ENCODE data around the gene ARL3. TPM values are rescaled to one million over a fixed set of nuclear protein-coding genes. Genes with fewer than 3 reads are reported as not detected.

ARL3 gene
- total and polyA plus RNA-seq, 4 experiments from 2014 or later = 3.7 to 7.3 (median 4.9) TPM

GRCh38 chr10:102675011-102675665 is 39.1 kb downstream of the ARL3 start:
- no peaks in the 10 kb centered on the region for H3K27me3 Mint-ChIP-seq
- Histone ChIP-seq H3K4me1 (ENCODE audit: insufficient read depth, low read length) (peaks cover 48% of the 10 kb centered on the region), H3K27me3 (ENCODE audit: insufficient read depth, low read length) (no peaks in the 10 kb centered on the region), H3K27ac (ENCODE audit: low read depth, low read length) (peak overlapping the region; percentile 57), H3K4me3 (ENCODE audit: low read length in 2 of 2) (no peak overlapping the region), H3K9me3 (ENCODE audit: control insufficient read depth in 1 of 2, low read length in 2 of 2) (no peaks in the 10 kb centered on the region), H3K36me3 (ENCODE audit: insufficient read depth, low read length) (no peaks in the 10 kb centered on the region)
- DNase-seq = no peak
- CTCF ChIA-PET (ENCODE audit: partially characterized antibody) = interaction anchor here (0.7 to 4.2 kb wide), 12 partner anchors 10 to 173 kb away, joined by 3 to 44 read pairs (median 4); partner anchors contain the start of genes ACTR1A, ARL3, SFXN2 and TRIM8
- intact Hi-C loops (cut with micrococcal nuclease) = no loop called here
- H3K9me3 Mint-ChIP-seq = peaks cover 0 to 2% (median 0%) of the 10 kb centered on the region in 8 donors
- H3K36me3 Mint-ChIP-seq = no peaks in the 10 kb centered on the region
- H3K27ac Mint-ChIP-seq = peak overlapping the region; percentile 86 to 98 (median 94)
- POLR2A ChIA-PET (ENCODE audit: partially characterized antibody) = interaction anchor here (0.7 to 13.6 kb wide), 7 partner anchors 15 to 173 kb away, joined by 3 to 431 read pairs (median 4); partner anchors contain the start of genes ACTR1A, ARL3, SFXN2 and TRIM8
- H3K4me1 Mint-ChIP-seq = peaks cover 28 to 61% (median 43%) of the 10 kb centered on the region in 4 donors
- H3K4me3 Mint-ChIP-seq = peak overlapping the region; percentile 76 to 93 (median 82)

GRCh38 chr10:102674566-102674965 is 39.6 kb downstream of the ARL3 start:
- H3K4me1 ChIP-seq (ENCODE audit: insufficient read depth, low read length) = peaks cover 54% of the 10 kb centered on the region

GRCh38 chr10:102673819-102674511 is 40.2 kb downstream of the ARL3 start:
- H3K27ac ChIP-seq (ENCODE audit: low read depth, low read length) = peak overlapping the region; percentile 57
- peak; percentile 87 to 92 (median 88) for DNase-seq
- H3K4me1 Mint-ChIP-seq = peaks cover 28 to 73% (median 46%) of the 10 kb centered on the region in 4 donors
- H3K36me3 ChIP-seq (ENCODE audit: insufficient read depth, low read length) = no peaks in the 10 kb centered on the region
- no peaks in the 10 kb centered on the region for H3K9me3 ChIP-seq (ENCODE audit: control insufficient read depth in 1 of 2, low read length in 2 of 2)
- intact Hi-C loops (cut with micrococcal nuclease) = loop anchor here (1.0 kb wide), 5 partner anchors 13 to 171 kb away; partner anchors contain the start of genes ARL3, SFXN2 and SUFU
- no peaks in the 10 kb centered on the region for H3K27me3 ChIP-seq (ENCODE audit: insufficient read depth, low read length)
- H3K27ac Mint-ChIP-seq = peak overlapping the region; percentile 86 to 98 (median 94)
- H3K4me3 Mint-ChIP-seq = peak overlapping the region; percentile 76 to 93 (median 82)
- no peaks in the 10 kb centered on the region for H3K36me3 Mint-ChIP-seq
- peaks cover 0 to 2% (median 0%) of the 10 kb centered on the region in 8 donors for H3K9me3 Mint-ChIP-seq
- ChIA-PET CTCF (ENCODE audit: partially characterized antibody) (interaction anchor here (1.2 to 4.2 kb wide), 9 partner anchors 9 to 171 kb away, joined by 3 to 44 read pairs (median 5); partner anchors contain the start of genes ACTR1A, ARL3, SFXN2 and TRIM8), POLR2A (ENCODE audit: partially characterized antibody) (interaction anchor here (0.8 to 13.6 kb wide), 8 partner anchors 20 to 171 kb away, joined by 3 to 431 read pairs (median 4); partner anchors contain the start of genes ACTR1A, ARL3, SFXN2 and TRIM8)
- peaks cover 60% of the 10 kb centered on the region for H3K4me1 ChIP-seq (ENCODE audit: insufficient read depth, low read length)
- no peaks in the 10 kb centered on the region for H3K27me3 Mint-ChIP-seq
- peak overlapping the region; percentile 49 to 52 for H3K4me3 ChIP-seq (ENCODE audit: low read length in 2 of 2)

More at GRCh38 chr10:102674566-102674965, 39.6 kb downstream of the ARL3 start:
- H3K27ac ChIP-seq (ENCODE audit: low read depth, low read length) = peak overlapping the region; percentile 57
- H3K4me3 Mint-ChIP-seq = peak overlapping the region; percentile 76 to 93 (median 82)
- no peaks in the 10 kb centered on the region for H3K27me3 ChIP-seq (ENCODE audit: insufficient read depth, low read length)
- H3K27ac Mint-ChIP-seq = peak overlapping the region; percentile 86 to 98 (median 94)
- no peaks in the 10 kb centered on the region for H3K36me3 ChIP-seq (ENCODE audit: insufficient read depth, low read length)
- peak overlapping the region; percentile 49 to 52 for H3K4me3 ChIP-seq (ENCODE audit: low read length in 2 of 2)
- CTCF ChIA-PET (ENCODE audit: partially characterized antibody) = interaction anchor here (1.1 to 4.2 kb wide), 10 partner anchors 9 to 172 kb away, joined by 3 to 44 read pairs (median 5); partner anchors contain the start of genes ACTR1A, ARL3, SFXN2 and TRIM8
- H3K36me3 Mint-ChIP-seq = no peaks in the 10 kb centered on the region
- intact Hi-C loops (cut with micrococcal nuclease) = loop anchor here (1.0 kb wide), 5 partner anchors 13 to 171 kb away; partner anchors contain the start of genes ARL3, SFXN2 and SUFU
- peak in 1 of 5 donors; percentile 49 for DNase-seq
- POLR2A ChIA-PET (ENCODE audit: partially characterized antibody) = interaction anchor here (0.8 to 13.6 kb wide), 7 partner anchors 20 to 172 kb away, joined by 3 to 431 read pairs (median 4); partner anchors contain the start of genes ACTR1A, ARL3, SFXN2 and TRIM8
- H3K27me3 Mint-ChIP-seq = no peaks in the 10 kb centered on the region
- no peaks in the 10 kb centered on the region for H3K9me3 ChIP-seq (ENCODE audit: control insufficient read depth in 1 of 2, low read length in 2 of 2)
- peaks cover 28 to 67% (median 45%) of the 10 kb centered on the region in 4 donors for H3K4me1 Mint-ChIP-seq
- peaks cover 0 to 2% (median 0%) of the 10 kb centered on the region in 8 donors for H3K9me3 Mint-ChIP-seq

- ChIA-PET POLR2A (ENCODE audit: partially characterized antibody) (interaction anchor here (1.0 to 13.6 kb wide), 6 partner anchors 19 to 62 kb away, joined by 3 to 431 read pairs (median 18); partner anchors contain the start of genes ARL3, SFXN2 and TRIM8), CTCF (ENCODE audit: partially characterized antibody) (interaction anchor here (1.2 to 4.2 kb wide), 7 partner anchors 8 to 41 kb away, joined by 3 to 44 read pairs (median 7); partner anchors contain the start of genes ARL3, SFXN2 and TRIM8)
- Mint-ChIP-seq H3K4me1 (peaks cover 28 to 76% (median 45%) of the 10 kb centered on the region in 4 donors), H3K36me3 (no peaks in the 10 kb centered on the region), H3K27me3 (no peaks in the 10 kb centered on the region), H3K4me3 (peak overlapping the region; percentile 76 to 93 (median 82)), H3K9me3 (peaks cover 0 to 2% (median 0%) of the 10 kb centered on the region in 8 donors), H3K27ac (peak overlapping the region; percentile 86 to 98 (median 94))
- DNase-seq = no peak
- intact Hi-C loops (cut with micrococcal nuclease) = no loop called here
- Histone ChIP-seq H3K36me3 (ENCODE audit: insufficient read depth, low read length) (no peaks in the 10 kb centered on the region), H3K27ac (ENCODE audit: low read depth, low read length) (peak overlapping the region; percentile 57), H3K4me1 (ENCODE audit: insufficient read depth, low read length) (peaks cover 66% of the 10 kb centered on the region), H3K4me3 (ENCODE audit: low read length in 2 of 2) (no peak overlapping the region), H3K9me3 (ENCODE audit: control insufficient read depth in 1 of 2, low read length in 2 of 2) (no peaks in the 10 kb centered on the region), H3K27me3 (ENCODE audit: insufficient read depth, low read length) (no peaks in the 10 kb centered on the region)
Measured at GRCh38 chr10:102673236-102673818, 40.9 kb downstream of the ARL3 start.

GRCh38 chr10:102670871-102671434 is 43.2 kb downstream of the ARL3 start:
- Histone ChIP-seq H3K27ac (ENCODE audit: low read depth, low read length) (no peak overlapping the region), H3K36me3 (ENCODE audit: insufficient read depth, low read length) (no peaks in the 10 kb centered on the region), H3K9me3 (ENCODE audit: control insufficient read depth in 1 of 2, low read length in 2 of 2) (no peaks in the 10 kb centered on the region), H3K27me3 (ENCODE audit: insufficient read depth, low read length) (no peaks in the 10 kb centered on the region), H3K4me3 (ENCODE audit: low read length in 2 of 2) (no peak overlapping the region), H3K4me1 (ENCODE audit: insufficient read depth, low read length) (peaks cover 64% of the 10 kb centered on the region)
- POLR2A ChIA-PET (ENCODE audit: partially characterized antibody) = interaction anchor here (2.1 to 13.6 kb wide), 3 partner anchors 16 to 43 kb away, joined by 9 to 431 read pairs (median 10); partner anchors contain the start of genes ARL3, SFXN2 and TRIM8
- CTCF ChIA-PET (ENCODE audit: partially characterized antibody) = interaction anchor here (0.7 to 4.4 kb wide), 9 partner anchors 8 to 63 kb away, joined by 3 to 39 read pairs (median 9); partner anchors contain the start of genes ARL3, SFXN2 and TRIM8
- no peak for DNase-seq
- Mint-ChIP-seq H3K9me3 (peaks cover 0 to 2% (median 0%) of the 10 kb centered on the region in 8 donors), H3K4me3 (no peak overlapping the region), H3K27ac (peak overlapping the region in 4 of 7 donors; percentile 9 to 35 (median 27)), H3K27me3 (no peaks in the 10 kb centered on the region), H3K4me1 (peaks cover 33 to 64% (median 43%) of the 10 kb centered on the region in 4 donors), H3K36me3 (no peaks in the 10 kb centered on the region)
- intact Hi-C loops (cut with micrococcal nuclease) = no loop called here

GRCh38 chr10:102670065-102670670 is 44.0 kb downstream of the ARL3 start:
- H3K4me3 ChIP-seq (ENCODE audit: low read length in 2 of 2) = no peak overlapping the region
- H3K9me3 ChIP-seq (ENCODE audit: control insufficient read depth in 1 of 2, low read length in 2 of 2) = no peaks in the 10 kb centered on the region
- Mint-ChIP-seq H3K4me1 (peaks cover 29 to 56% (median 36%) of the 10 kb centered on the region in 4 donors), H3K27me3 (no peaks in the 10 kb centered on the region), H3K27ac (peak overlapping the region in 3 of 7 donors; percentile 17 to 73 (median 42)), H3K9me3 (peaks cover 0 to 2% (median 0%) of the 10 kb centered on the region in 8 donors), H3K36me3 (no peaks in the 10 kb centered on the region), H3K4me3 (no peak overlapping the region)
- H3K36me3 ChIP-seq (ENCODE audit: insufficient read depth, low read length) = no peaks in the 10 kb centered on the region
- CTCF ChIA-PET (ENCODE audit: partially characterized antibody) = interaction anchor here (1.1 to 4.4 kb wide), 13 partner anchors 9 to 58 kb away, joined by 3 to 39 read pairs (median 7); partner anchors contain the start of genes ARL3, SFXN2 and TRIM8
- no peaks in the 10 kb centered on the region for H3K27me3 ChIP-seq (ENCODE audit: insufficient read depth, low read length)
- no peak for DNase-seq
- H3K27ac ChIP-seq (ENCODE audit: low read depth, low read length) = no peak overlapping the region
- intact Hi-C loops (cut with micrococcal nuclease) = no loop called here
- peaks cover 56% of the 10 kb centered on the region for H3K4me1 ChIP-seq (ENCODE audit: insufficient read depth, low read length)
- POLR2A ChIA-PET (ENCODE audit: partially characterized antibody) = interaction anchor here (2.1 to 13.6 kb wide), 3 partner anchors 16 to 44 kb away, joined by 9 to 431 read pairs (median 10); partner anchors contain the start of genes ARL3, SFXN2 and TRIM8

All from CD4-positive, alpha-beta memory T cell (primary cell).